ENCODE measurements around the gene WDR35. TPM values are rescaled to one million over a fixed set of nuclear protein-coding genes. Genes with fewer than 3 reads are reported as not detected.

WDR35 gene
- total RNA-seq, 1 experiment from 2014 or later = 6.6 TPM

DNA sequence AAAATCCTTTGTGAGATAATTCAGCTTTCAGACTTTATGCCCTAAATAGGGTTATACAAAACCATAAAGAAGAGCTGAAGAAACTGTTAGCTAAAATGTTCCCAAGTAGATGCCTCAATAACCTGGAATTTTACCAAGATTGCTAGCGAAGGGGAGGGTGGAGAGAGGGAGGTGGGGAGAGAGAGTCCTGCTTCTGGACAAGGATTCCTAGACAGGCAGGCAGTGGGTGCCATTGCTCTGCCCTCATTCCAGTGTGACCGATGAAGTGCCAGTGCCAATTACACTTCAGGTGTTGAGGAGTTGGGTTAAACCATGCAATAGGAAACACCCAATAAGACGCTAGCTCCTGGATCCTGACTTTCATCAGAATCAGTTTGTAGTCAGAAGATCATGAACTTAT is 43.4 kb upstream of the WDR35 start:
- Histone ChIP-seq H3K27me3 (ENCODE audit: low read length) (no peaks in the 10 kb centered on the region), H4K20me1 (ENCODE audit: low read length) (no peaks in the 10 kb centered on the region), H3K4me3 (ENCODE audit: low read length) (no peak overlapping the region), H3K36me3 (ENCODE audit: low read depth, low read length) (peaks cover 60% of the 10 kb centered on the region), H3F3A (ENCODE audit: low read length, unreplicated experiment) (no peaks in the 10 kb centered on the region), H3K9me2 (replicated peaks; ENCODE audit: low read length) (no peaks in the 10 kb centered on the region), H3K4me2 (ENCODE audit: low read length) (no peak overlapping the region), H2AFZ (ENCODE audit: low read length) (no peak overlapping the region), H3K27ac (ENCODE audit: low read length) (no peak overlapping the region), H3K4me1 (ENCODE audit: insufficient read depth, low read length) (no peaks in the 10 kb centered on the region), H3K9me3 (ENCODE audit: low read length) (no peaks in the 10 kb centered on the region), H3K79me2 (ENCODE audit: low read length) (peaks cover 3% of the 10 kb centered on the region; the same call in 1 of the 2 replicates), H3K9ac (ENCODE audit: low read length) (no peak overlapping the region)
- BruUV-seq (replicated peaks) = no TSS peak
- POLR2A ChIA-PET (ENCODE audit: unreplicated experiment) = no interaction called here
- intact Hi-C loops (cut with micrococcal nuclease) = no loop called here
- DNase-seq (no peak), ATAC-seq (no peak)
- CTCF ChIA-PET = no interaction called here
- TF ChIP-seq EZH2phosphoT487 (IDR thresholded peaks at IDR 0.05; ENCODE audit: borderline replicate concordance, low read length) (no peak), EZH2 (IDR thresholded peaks at IDR 0.05; ENCODE audit: low read length, unreplicated experiment) (no peak), CTCF (conservative IDR thresholded peaks at IDR 0.05; ENCODE audit: low read depth, low read length) (no peak)

DNA sequence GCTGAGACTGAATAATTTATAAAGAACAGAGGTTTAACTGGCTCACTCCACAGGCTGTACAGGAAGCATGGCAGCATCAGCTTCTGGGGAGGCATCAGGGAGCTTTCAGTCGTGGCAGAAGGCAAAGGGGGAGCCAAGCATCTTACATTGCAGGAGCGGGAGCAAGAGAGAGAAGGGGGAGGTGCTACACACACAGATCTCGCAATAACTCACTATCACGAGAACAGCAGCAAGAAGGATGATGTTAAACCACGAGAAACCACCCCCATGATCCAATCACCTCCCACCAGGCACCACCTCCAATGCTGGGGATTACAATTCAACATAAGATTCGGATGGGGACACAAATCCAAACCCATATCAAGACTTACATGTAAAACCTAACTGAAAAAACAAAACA is 40.3 kb upstream of the WDR35 start:
- Histone ChIP-seq H3K4me3 (ENCODE audit: low read length) (no peak overlapping the region), H4K20me1 (ENCODE audit: low read length) (no peaks in the 10 kb centered on the region), H3K79me2 (ENCODE audit: low read length) (no peaks in the 10 kb centered on the region), H3K9me2 (replicated peaks; ENCODE audit: low read length) (no peaks in the 10 kb centered on the region), H3K9ac (ENCODE audit: low read length) (no peak overlapping the region), H3K27ac (ENCODE audit: low read length) (no peak overlapping the region), H3K9me3 (ENCODE audit: low read length) (no peaks in the 10 kb centered on the region), H2AFZ (ENCODE audit: low read length) (no peak overlapping the region), H3K27me3 (ENCODE audit: low read length) (no peaks in the 10 kb centered on the region), H3K36me3 (ENCODE audit: low read depth, low read length) (peaks cover 48% of the 10 kb centered on the region), H3F3A (ENCODE audit: low read length, unreplicated experiment) (no peaks in the 10 kb centered on the region), H3K4me1 (ENCODE audit: insufficient read depth, low read length) (peaks cover 9% of the 10 kb centered on the region; the same call in 1 of the 2 replicates), H3K4me2 (ENCODE audit: low read length) (no peak overlapping the region)
- POLR2A ChIA-PET (ENCODE audit: unreplicated experiment) = no interaction called here
- no peak for DNase-seq
- no peak for ATAC-seq
- TF ChIP-seq EZH2 (IDR thresholded peaks at IDR 0.05; ENCODE audit: low read length, unreplicated experiment) (no peak), CTCF (conservative IDR thresholded peaks at IDR 0.05; ENCODE audit: low read depth, low read length) (no peak), EZH2phosphoT487 (IDR thresholded peaks at IDR 0.05; ENCODE audit: borderline replicate concordance, low read length) (no peak)
- no TSS peak for BruUV-seq (replicated peaks)
- intact Hi-C loops (cut with micrococcal nuclease) = no loop called here
- CTCF ChIA-PET = no interaction called here

GRCh38 chr2:20027705-20028434 is 38.0 kb upstream of the WDR35 start:
- intact Hi-C loops (cut with micrococcal nuclease) = no loop called here
- no peak overlapping the region for H3K4me2 ChIP-seq (ENCODE audit: low read length)
- no peaks in the 10 kb centered on the region for H3K79me2 ChIP-seq (ENCODE audit: low read length)
- TF ChIP-seq EZH2 (IDR thresholded peaks at IDR 0.05; ENCODE audit: low read length, unreplicated experiment) (no peak), CTCF (conservative IDR thresholded peaks at IDR 0.05; ENCODE audit: low read depth, low read length) (no peak), EZH2phosphoT487 (IDR thresholded peaks at IDR 0.05; ENCODE audit: borderline replicate concordance, low read length) (no peak)
- CTCF ChIA-PET = interaction anchor here (1.6 kb wide), 1 partner anchor 12 kb away, joined by 4 read pairs; no protein-coding TSS in a partner anchor
- H2AFZ ChIP-seq (ENCODE audit: low read length) = no peak overlapping the region
- H3K4me1 ChIP-seq (ENCODE audit: insufficient read depth, low read length) = peaks cover 9% of the 10 kb centered on the region; the same call in 1 of the 2 replicates
- ATAC-seq (peak; percentile 20; the same call in 1 of the 2 replicates), DNase-seq (no peak)
- no peak overlapping the region for H3K27ac ChIP-seq (ENCODE audit: low read length)
- no peaks in the 10 kb centered on the region for H3K9me2 ChIP-seq (replicated peaks; ENCODE audit: low read length)
- peaks cover 27% of the 10 kb centered on the region for H3K36me3 ChIP-seq (ENCODE audit: low read depth, low read length)
- no peaks in the 10 kb centered on the region for H3K27me3 ChIP-seq (ENCODE audit: low read length)
- no TSS peak for BruUV-seq (replicated peaks)
- H3F3A ChIP-seq (ENCODE audit: low read length, unreplicated experiment) = no peaks in the 10 kb centered on the region
- H3K4me3 ChIP-seq (ENCODE audit: low read length) = no peak overlapping the region
- H3K9ac ChIP-seq (ENCODE audit: low read length) = no peak overlapping the region
- H4K20me1 ChIP-seq (ENCODE audit: low read length) = no peaks in the 10 kb centered on the region
- no peaks in the 10 kb centered on the region for H3K9me3 ChIP-seq (ENCODE audit: low read length)
- POLR2A ChIA-PET (ENCODE audit: unreplicated experiment) = no interaction called here
